ENCODE results near the gene SMYD2. TPM values are rescaled to one million over a fixed set of nuclear protein-coding genes. Genes with fewer than 3 reads are reported as not detected.

Gene SMYD2
- polyA plus RNA-seq, 3 donors = 14.2 to 28.4 (median 23.6) TPM

- no peaks in the 10 kb centered on the region for H3K9me3 ChIP-seq (replicated peaks in 1 of 2; ENCODE audit: control insufficient read depth in 1 of 2, insufficient read depth in 1 of 2, low read length in 2 of 2)
- H3K4me1 ChIP-seq (ENCODE audit: control insufficient read depth in 1 of 2, insufficient read depth in 2 of 2, low read length in 2 of 2) = peaks cover 17 to 19% of the 10 kb centered on the region in 2 donors
- Mint-ChIP-seq H3K4me3 (no peak overlapping the region), H3K4me1 (peaks cover 35% of the 10 kb centered on the region), H3K27ac (no peak overlapping the region), H3K36me3 (peaks cover 14 to 17% of the 10 kb centered on the region in 2 donors), H3K9me3 (no peaks in the 10 kb centered on the region), H3K27me3 (ENCODE audit: low read depth in 3 of 3) (peaks cover 0 to 5% (median 0%) of the 10 kb centered on the region in 3 donors)
- no peak overlapping the region for H3K27ac ChIP-seq (ENCODE audit: low read depth in 1 of 2, low read length in 2 of 2)
- H3K79me2 ChIP-seq (ENCODE audit: insufficient read depth, low read length) = peaks cover 2% of the 10 kb centered on the region
- H2AFZ ChIP-seq (ENCODE audit: insufficient read depth, low read depth, low read length, poor library complexity, severe bottlenecking) = no peak overlapping the region
- no peak overlapping the region for H3K4me3 ChIP-seq (replicated peaks in 1 of 3; ENCODE audit: low read depth in 2 of 3, low read length in 3 of 3)
- 73% methylated on average over 4 of the region's 6 CpGs for WGBS (ENCODE audit: insufficient coverage)
- no peaks in the 10 kb centered on the region for H3K36me3 ChIP-seq (replicated peaks in 1 of 2; ENCODE audit: control insufficient read depth in 1 of 2, insufficient read depth in 2 of 2, low read length in 2 of 2)
- no peaks in the 10 kb centered on the region for H3K27me3 ChIP-seq (ENCODE audit: control insufficient read depth in 2 of 2, insufficient read depth in 2 of 2, low read length in 2 of 2)
- TF ChIP-seq CTCF (IDR thresholded peaks at IDR 0.05) = no peak
- H3K9ac ChIP-seq (ENCODE audit: insufficient read depth, low read length, poor library complexity, severe bottlenecking) = no peak overlapping the region
- H4K20me1 ChIP-seq (ENCODE audit: insufficient read depth, low read length) = no peaks in the 10 kb centered on the region
- H3K4me2 ChIP-seq (replicated peaks; ENCODE audit: extremely low read depth, low read length, poor library complexity, severe bottlenecking) = no peak overlapping the region
- no peak for DNase-seq
- intact Hi-C loops (cut with micrococcal nuclease) = no loop called here
These were observed 6.9 kb downstream of the SMYD2 start for GRCh38 chr1:214287884-214288283.

- TF ChIP-seq CTCF (IDR thresholded peaks at IDR 0.05) = no peak
- DNase-seq = no peak
- Histone ChIP-seq H3K27ac (ENCODE audit: low read depth in 1 of 2, low read length in 2 of 2) (no peak overlapping the region), H2AFZ (ENCODE audit: insufficient read depth, low read depth, low read length, poor library complexity, severe bottlenecking) (no peak overlapping the region), H3K4me3 (replicated peaks in 1 of 3; ENCODE audit: low read depth in 2 of 3, low read length in 3 of 3) (no peak overlapping the region), H3K79me2 (ENCODE audit: insufficient read depth, low read length) (peaks cover 9% of the 10 kb centered on the region), H3K4me1 (ENCODE audit: control insufficient read depth in 1 of 2, insufficient read depth in 2 of 2, low read length in 2 of 2) (peaks cover 17 to 19% of the 10 kb centered on the region in 2 donors), H3K27me3 (ENCODE audit: control insufficient read depth in 2 of 2, insufficient read depth in 2 of 2, low read length in 2 of 2) (no peaks in the 10 kb centered on the region), H3K4me2 (replicated peaks; ENCODE audit: extremely low read depth, low read length, poor library complexity, severe bottlenecking) (no peak overlapping the region), H3K9me3 (replicated peaks in 1 of 2; ENCODE audit: control insufficient read depth in 1 of 2, insufficient read depth in 1 of 2, low read length in 2 of 2) (no peaks in the 10 kb centered on the region), H4K20me1 (ENCODE audit: insufficient read depth, low read length) (no peaks in the 10 kb centered on the region), H3K9ac (ENCODE audit: insufficient read depth, low read length, poor library complexity, severe bottlenecking) (no peak overlapping the region), H3K36me3 (replicated peaks in 1 of 2; ENCODE audit: control insufficient read depth in 1 of 2, insufficient read depth in 2 of 2, low read length in 2 of 2) (no peaks in the 10 kb centered on the region)
- H3K9me3 Mint-ChIP-seq = no peaks in the 10 kb centered on the region
- no peak overlapping the region for H3K27ac Mint-ChIP-seq
- WGBS (ENCODE audit: insufficient coverage) = 60% methylated on average over 1 of the region's 7 CpGs
- intact Hi-C loops (cut with micrococcal nuclease) = no loop called here
- peaks cover 30% of the 10 kb centered on the region for H3K4me1 Mint-ChIP-seq
- no peak overlapping the region for H3K4me3 Mint-ChIP-seq
- H3K36me3 Mint-ChIP-seq = peaks cover 17% of the 10 kb centered on the region in 2 donors
- H3K27me3 Mint-ChIP-seq (ENCODE audit: low read depth in 3 of 3) = peaks cover 0 to 5% (median 0%) of the 10 kb centered on the region in 3 donors
These were observed 8.8 kb downstream of the SMYD2 start for GRCh38 chr1:214289574-214290272.

Data from CD14-positive monocyte (primary cell).